ENCODE measurements around the gene IGFBP3.

The IGFBP3 gene

GRCh38 chr7:45873355-45873754, 47.7 kb downstream of the IGFBP3 start:
- no peak overlapping the region for H3K4me3 ChIP-seq
- no peak for DNase-seq (ENCODE audit: low spot score)
- TF ChIP-seq, protein P1, sequence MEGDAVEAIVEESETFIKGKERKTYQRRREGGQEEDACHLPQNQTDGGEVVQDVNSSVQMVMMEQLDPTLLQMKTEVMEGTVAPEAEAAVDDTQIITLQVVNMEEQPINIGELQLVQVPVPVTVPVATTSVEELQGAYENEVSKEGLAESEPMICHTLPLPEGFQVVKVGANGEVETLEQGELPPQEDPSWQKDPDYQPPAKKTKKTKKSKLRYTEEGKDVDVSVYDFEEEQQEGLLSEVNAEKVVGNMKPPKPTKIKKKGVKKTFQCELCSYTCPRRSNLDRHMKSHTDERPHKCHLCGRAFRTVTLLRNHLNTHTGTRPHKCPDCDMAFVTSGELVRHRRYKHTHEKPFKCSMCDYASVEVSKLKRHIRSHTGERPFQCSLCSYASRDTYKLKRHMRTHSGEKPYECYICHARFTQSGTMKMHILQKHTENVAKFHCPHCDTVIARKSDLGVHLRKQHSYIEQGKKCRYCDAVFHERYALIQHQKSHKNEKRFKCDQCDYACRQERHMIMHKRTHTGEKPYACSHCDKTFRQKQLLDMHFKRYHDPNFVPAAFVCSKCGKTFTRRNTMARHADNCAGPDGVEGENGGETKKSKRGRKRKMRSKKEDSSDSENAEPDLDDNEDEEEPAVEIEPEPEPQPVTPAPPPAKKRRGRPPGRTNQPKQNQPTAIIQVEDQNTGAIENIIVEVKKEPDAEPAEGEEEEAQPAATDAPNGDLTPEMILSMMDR (IDR thresholded peaks at IDR 0.05) = no peak
- H3K27ac ChIP-seq = no peak overlapping the region

- DNase-seq (ENCODE audit: low spot score) = no peak
- TF ChIP-seq, protein P1 (IDR thresholded peaks at IDR 0.05) = no peak
- Histone ChIP-seq H3K4me3 (no peak within 1 kb of the TSS), H3K27ac (no peak within 1 kb of the TSS)
Observed at GRCh38 chr7:45873035-45873354, 48.1 kb downstream of the IGFBP3 start, which contains the start of gene CCDC201. TSS of gene CCDC201 (minus strand) at chr7:45873082. CDS start at chr7:45873007, 75 bp downstream.

- Histone ChIP-seq H3K27ac (no peak overlapping the region), H3K4me3 (no peak overlapping the region)
- DNase-seq (ENCODE audit: low spot score) = no peak
- TF ChIP-seq, protein P1 (IDR thresholded peaks at IDR 0.05) = no peak
Observed at GRCh38 chr7:45872116-45873034, 48.7 kb downstream of the IGFBP3 start.

GRCh38 chr7:45869426-45869825, 51.6 kb downstream of the IGFBP3 start:
- no peak for DNase-seq (ENCODE audit: low spot score)
- TF ChIP-seq, protein P1 (IDR thresholded peaks at IDR 0.05) = no peak
- Histone ChIP-seq H3K27ac (no peak overlapping the region), H3K4me3 (no peak overlapping the region)

- DNase-seq (ENCODE audit: low spot score) = no peak
- Histone ChIP-seq H3K27ac (no peak overlapping the region), H3K4me3 (no peak overlapping the region)
- TF ChIP-seq, protein P1 (IDR thresholded peaks at IDR 0.05) = no peak
Observed at GRCh38 chr7:45867471-45867870, 53.6 kb downstream of the IGFBP3 start.

- Histone ChIP-seq H3K4me3 (no peak overlapping the region), H3K27ac (no peak overlapping the region)
- no peak for DNase-seq (ENCODE audit: low spot score)
- TF ChIP-seq, protein P1 (IDR thresholded peaks at IDR 0.05) = no peak
Observed at GRCh38 chr7:45865594-45866410, 55.3 kb downstream of the IGFBP3 start.
